ENCODE results near the gene ARHGEF2. TPM values are rescaled to one million over a fixed set of nuclear protein-coding genes. Genes with fewer than 3 reads are reported as not detected.

ARHGEF2 gene
- 137 and 146 TPM in 2 replicates for total RNA-seq

DNA sequence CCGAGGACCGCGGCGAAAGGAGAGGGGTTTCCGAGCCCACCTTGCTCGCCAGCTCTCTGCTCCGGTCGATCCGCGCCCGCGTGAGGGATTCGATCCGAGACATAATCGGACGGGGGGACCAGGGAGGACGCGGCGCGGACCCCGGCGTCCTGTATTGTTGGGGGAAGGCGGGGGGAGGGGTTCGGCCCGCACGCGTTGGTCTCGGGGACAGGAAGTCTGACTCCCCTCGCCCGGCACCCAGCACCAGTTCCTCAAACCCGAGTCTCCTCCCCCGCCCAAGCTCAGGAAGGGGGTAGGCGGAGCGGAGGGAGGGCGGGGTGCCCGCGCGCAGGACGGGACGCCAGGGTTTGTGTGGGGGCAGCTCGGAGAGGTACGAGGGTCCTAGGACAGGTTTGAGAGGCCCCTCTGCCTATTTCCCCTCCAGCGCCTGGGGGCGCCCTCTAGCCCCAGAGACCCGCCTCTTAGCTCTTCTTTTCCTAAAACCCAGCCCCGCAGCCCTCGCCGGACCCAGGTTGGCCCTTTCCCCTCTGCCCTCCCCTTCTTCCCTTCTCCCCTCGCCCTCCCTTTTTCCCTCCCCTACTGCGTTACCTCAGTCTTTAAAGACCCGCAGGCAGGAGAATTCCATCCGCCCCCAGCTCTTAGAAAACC, at the start of gene ARHGEF2:
ARHGEF2 (minus strand) TSS at position 223 of the 648 bp plus-strand sequence; CDS start at position 103, 120 bp downstream.
- H3K4me3 ChIP-seq (ENCODE audit: low read depth, low read length) = peak within 1 kb of the TSS; percentile 89
- TF ChIP-seq, protein P1, sequence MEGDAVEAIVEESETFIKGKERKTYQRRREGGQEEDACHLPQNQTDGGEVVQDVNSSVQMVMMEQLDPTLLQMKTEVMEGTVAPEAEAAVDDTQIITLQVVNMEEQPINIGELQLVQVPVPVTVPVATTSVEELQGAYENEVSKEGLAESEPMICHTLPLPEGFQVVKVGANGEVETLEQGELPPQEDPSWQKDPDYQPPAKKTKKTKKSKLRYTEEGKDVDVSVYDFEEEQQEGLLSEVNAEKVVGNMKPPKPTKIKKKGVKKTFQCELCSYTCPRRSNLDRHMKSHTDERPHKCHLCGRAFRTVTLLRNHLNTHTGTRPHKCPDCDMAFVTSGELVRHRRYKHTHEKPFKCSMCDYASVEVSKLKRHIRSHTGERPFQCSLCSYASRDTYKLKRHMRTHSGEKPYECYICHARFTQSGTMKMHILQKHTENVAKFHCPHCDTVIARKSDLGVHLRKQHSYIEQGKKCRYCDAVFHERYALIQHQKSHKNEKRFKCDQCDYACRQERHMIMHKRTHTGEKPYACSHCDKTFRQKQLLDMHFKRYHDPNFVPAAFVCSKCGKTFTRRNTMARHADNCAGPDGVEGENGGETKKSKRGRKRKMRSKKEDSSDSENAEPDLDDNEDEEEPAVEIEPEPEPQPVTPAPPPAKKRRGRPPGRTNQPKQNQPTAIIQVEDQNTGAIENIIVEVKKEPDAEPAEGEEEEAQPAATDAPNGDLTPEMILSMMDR (IDR thresholded peaks at IDR 0.05; ENCODE audit: insufficient read depth, low read depth, low read length) = peak; percentile 15
- peak; percentile 75 for DNase-seq (ENCODE audit: low read depth)

DNA sequence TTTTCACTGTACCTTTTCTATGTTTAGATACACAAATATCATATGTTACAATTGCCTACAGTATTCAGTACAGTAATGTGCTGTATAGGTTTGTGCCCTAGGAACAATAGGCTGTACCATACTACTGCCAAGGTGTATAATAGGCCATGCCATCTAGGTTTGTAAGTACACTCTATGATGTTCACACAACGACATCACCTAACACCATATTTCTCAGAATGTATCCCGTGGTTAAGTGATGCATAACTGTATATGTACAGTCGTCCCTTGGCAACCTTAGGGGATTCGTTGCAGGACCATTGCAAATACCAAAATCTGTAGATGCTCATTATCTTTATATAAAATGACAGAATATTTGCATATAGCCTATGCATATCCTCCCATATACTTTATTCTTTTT, 48.2 kb upstream of the ARHGEF2 start:
- no peak overlapping the region for H3K4me3 ChIP-seq (ENCODE audit: low read depth, low read length)
- no peak for DNase-seq (ENCODE audit: low read depth)

DNA sequence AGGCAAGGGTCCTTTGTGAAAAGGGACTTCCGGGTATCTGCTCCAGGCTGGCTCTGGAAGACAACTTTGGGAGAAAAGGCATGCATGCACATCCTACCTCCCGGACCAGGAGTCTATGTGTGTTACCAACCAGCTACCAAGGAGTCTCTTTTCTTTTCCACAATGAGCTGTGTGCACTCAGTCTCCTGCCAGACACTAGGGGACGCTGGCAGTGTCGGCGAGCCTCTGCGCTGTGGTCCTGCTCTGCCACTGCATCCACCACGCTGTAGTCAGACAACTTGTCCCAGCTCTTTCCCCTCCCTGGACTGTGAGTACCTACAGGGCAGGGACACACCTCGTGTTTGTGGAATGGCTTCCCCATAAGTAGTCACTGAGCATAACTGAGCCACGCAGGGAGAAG, 47.5 kb upstream of the ARHGEF2 start:
- TF ChIP-seq, protein P1 (IDR thresholded peaks at IDR 0.05; ENCODE audit: insufficient read depth, low read depth, low read length) = peak; percentile 86
- H3K4me3 ChIP-seq (ENCODE audit: low read depth, low read length) = no peak overlapping the region
- peak; percentile 49 for DNase-seq (ENCODE audit: low read depth)

More for the DNA sequence above, 48.2 kb upstream of the ARHGEF2 start:
- TF ChIP-seq, protein P1 (IDR thresholded peaks at IDR 0.05; ENCODE audit: insufficient read depth, low read depth, low read length) = no peak

DNA sequence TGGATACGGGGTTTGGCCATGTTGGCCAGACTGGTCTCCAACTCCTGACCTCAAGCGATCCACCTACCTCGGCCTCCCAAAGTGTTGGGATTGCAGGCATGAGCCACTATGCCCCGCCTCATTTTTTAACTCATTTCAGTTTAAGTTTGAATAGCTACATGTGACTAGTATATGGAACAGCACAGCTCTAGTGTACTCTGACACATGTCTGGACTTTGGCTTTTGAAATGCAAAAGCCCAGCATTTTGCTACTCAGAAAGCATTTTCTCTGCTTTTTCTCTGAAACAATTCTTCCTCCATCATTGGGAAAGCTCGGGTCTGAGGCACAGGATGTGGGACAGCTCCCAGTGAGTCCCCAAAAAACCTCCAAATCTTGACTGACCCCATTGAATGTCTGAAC, 46.5 kb upstream of the ARHGEF2 start:
- no peak for DNase-seq (ENCODE audit: low read depth)
- H3K4me3 ChIP-seq (ENCODE audit: low read depth, low read length) = no peak overlapping the region
- TF ChIP-seq, protein P1 (IDR thresholded peaks at IDR 0.05; ENCODE audit: insufficient read depth, low read depth, low read length) = no peak

DNA sequence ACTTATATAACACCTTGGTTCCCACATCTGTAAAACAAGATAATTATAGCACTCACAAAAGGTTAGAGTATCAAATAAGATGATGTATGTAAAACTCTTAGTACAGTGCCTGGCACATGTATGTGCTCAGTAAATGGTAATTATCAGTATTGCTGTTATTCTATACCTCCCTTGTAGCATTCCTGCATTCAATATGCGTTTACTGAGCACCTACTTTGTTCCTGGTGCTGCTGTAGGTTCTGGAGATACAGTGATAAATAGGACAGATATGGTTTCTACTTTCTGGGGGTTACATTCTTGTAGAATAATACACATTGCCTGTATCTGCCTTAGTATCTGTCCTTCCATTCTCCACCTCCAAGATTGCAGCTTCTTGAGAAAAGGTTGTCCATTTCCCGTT, 43.6 kb upstream of the ARHGEF2 start:
- TF ChIP-seq, protein P1 (IDR thresholded peaks at IDR 0.05; ENCODE audit: insufficient read depth, low read depth, low read length) = no peak
- no peak overlapping the region for H3K4me3 ChIP-seq (ENCODE audit: low read depth, low read length)
- no peak for DNase-seq (ENCODE audit: low read depth)

DNA sequence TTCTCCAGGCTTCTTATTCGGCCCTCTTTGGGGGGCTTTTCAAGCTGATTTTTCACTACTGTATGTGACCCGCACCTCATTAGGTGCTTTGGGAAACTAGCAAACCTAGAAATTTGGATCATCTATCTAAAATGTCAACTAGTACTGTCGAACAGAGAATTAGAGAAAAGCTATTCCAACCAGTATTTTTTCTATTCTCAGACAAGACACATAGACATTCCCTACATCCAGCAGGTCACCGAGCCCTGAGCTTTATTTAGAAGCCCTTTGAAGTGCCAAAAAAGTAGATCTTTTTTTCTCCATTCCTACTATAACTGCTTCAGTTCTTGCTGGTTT, 42.7 kb upstream of the ARHGEF2 start:
- DNase-seq (ENCODE audit: low read depth) = no peak
- peak overlapping the region; percentile 90 for H3K4me3 ChIP-seq (ENCODE audit: low read depth, low read length)
- TF ChIP-seq, protein P1 (IDR thresholded peaks at IDR 0.05; ENCODE audit: insufficient read depth, low read depth, low read length) = no peak
